BE2C (cell line): ENCODE results near the gene DOCK9.

Experiments
- DNase-seq: peaks from one replicate; pipeline ENCODE4 v3.0.0-alpha.2; 2020
- H3K27me3 ChIP-seq: fragments of 250-450 bp; sonication (Bioruptor Pico); 2 replicates; pipeline ENCODE4 v1.5.1; 2020; ENCODE audit warnings: mild to moderate bottlenecking
- H3K36me3 ChIP-seq: fragments of 250-450 bp; sonication (Bioruptor Pico); 2 replicates; pipeline ENCODE4 v1.5.1; 2020; ENCODE audit warnings: mild to moderate bottlenecking
- H3K4me1 ChIP-seq: fragments of 250-450 bp; sonication (Bioruptor Pico); 2 replicates; pipeline ENCODE4 v1.5.1; 2020
- H3K4me3 ChIP-seq: 2 replicates; pipeline ENCODE4 v1.5.1; 2011; ENCODE audit warnings: low read depth, low read length
- H3K9me3 ChIP-seq: fragments of 250-450 bp; sonication (Bioruptor Pico); 2 replicates; pipeline ENCODE4 v1.5.1; 2020
- TF ChIP-seq, protein P1 (sequence below): IDR thresholded peaks from 2 replicates; pipeline ENCODE4 v1.5.1; 2012; ENCODE audit warnings: mild to moderate bottlenecking, low read depth, low read length

Gene DOCK9

DNA sequence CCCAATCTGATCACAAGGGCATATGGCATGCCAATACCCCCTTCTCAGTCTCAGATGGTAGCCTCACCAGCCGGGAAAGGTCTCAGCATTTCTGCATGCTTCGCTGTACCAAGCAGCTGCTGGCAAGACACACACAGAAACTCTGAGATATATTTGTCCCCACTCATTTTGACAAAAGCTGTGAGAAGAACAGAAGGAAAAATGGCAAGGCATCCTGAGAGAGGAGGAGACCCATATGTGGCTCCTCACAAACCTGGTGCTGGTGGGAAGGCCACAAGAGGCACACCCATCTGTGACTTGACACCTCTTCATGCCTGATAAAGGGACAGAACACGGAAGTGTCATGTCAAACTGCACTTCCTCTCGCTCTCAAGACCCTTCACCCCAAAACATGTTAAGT, 36.7 kb upstream of the DOCK9 start:
- peaks cover 16% of the 10 kb centered on the region for H3K27me3 ChIP-seq
- TF ChIP-seq, protein P1, sequence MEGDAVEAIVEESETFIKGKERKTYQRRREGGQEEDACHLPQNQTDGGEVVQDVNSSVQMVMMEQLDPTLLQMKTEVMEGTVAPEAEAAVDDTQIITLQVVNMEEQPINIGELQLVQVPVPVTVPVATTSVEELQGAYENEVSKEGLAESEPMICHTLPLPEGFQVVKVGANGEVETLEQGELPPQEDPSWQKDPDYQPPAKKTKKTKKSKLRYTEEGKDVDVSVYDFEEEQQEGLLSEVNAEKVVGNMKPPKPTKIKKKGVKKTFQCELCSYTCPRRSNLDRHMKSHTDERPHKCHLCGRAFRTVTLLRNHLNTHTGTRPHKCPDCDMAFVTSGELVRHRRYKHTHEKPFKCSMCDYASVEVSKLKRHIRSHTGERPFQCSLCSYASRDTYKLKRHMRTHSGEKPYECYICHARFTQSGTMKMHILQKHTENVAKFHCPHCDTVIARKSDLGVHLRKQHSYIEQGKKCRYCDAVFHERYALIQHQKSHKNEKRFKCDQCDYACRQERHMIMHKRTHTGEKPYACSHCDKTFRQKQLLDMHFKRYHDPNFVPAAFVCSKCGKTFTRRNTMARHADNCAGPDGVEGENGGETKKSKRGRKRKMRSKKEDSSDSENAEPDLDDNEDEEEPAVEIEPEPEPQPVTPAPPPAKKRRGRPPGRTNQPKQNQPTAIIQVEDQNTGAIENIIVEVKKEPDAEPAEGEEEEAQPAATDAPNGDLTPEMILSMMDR: no peak
- H3K4me1 ChIP-seq: no peaks in the 10 kb centered on the region
- H3K36me3 ChIP-seq: no peaks in the 10 kb centered on the region
- H3K4me3 ChIP-seq: no peak overlapping the region
- no peaks in the 10 kb centered on the region for H3K9me3 ChIP-seq
- DNase-seq: no peak

DNA sequence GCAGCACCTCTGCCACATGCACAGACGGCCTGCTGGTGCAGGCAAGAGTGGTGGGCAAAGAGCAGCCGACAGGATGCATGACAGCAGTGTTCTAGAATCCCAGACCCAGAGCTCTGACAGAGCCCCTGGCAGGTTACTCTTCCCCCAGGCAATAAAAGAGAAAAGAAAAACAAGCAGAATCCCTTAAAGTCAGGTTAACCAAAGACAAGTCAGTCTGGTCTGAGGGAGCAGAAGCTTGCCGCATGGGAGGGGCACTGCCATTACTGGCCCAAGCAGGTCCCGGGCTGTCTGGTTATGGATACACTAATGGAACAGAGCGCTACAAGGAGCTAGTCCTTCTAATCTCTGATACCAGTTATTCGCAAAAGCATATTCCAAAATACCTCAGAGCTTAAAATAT, 36.1 kb upstream of the DOCK9 start:
- TF ChIP-seq, protein P1: no peak
- Histone ChIP-seq H3K36me3 (no peaks in the 10 kb centered on the region), H3K27me3 (peaks cover 16% of the 10 kb centered on the region), H3K4me1 (no peaks in the 10 kb centered on the region), H3K4me3 (no peak overlapping the region), H3K9me3 (no peaks in the 10 kb centered on the region)
- DNase-seq: no peak

DNA sequence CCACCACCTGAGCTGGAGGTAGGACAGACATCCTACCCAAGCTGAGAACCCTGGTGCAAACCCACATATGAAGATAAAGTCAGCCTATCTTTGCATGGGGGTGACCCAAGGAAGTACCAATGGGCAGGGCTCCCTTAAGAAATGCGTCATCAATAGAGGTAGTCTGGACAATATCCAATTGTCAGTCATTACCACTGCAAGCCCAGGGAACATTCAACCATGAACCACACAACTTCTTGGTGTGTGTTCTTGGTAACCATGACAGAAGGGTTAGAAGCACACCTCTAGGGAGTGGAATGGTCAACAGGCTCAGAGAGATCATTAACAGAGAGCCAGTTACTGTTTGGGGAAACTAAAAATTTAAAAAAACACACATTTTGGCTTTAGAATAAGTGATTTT, 34.7 kb upstream of the DOCK9 start:
- H3K36me3 ChIP-seq: no peaks in the 10 kb centered on the region
- H3K4me1 ChIP-seq: no peaks in the 10 kb centered on the region
- no peak overlapping the region for H3K4me3 ChIP-seq
- H3K27me3 ChIP-seq: peaks cover 13% of the 10 kb centered on the region
- DNase-seq: no peak
- no peaks in the 10 kb centered on the region for H3K9me3 ChIP-seq
- TF ChIP-seq, protein P1: no peak

DNA sequence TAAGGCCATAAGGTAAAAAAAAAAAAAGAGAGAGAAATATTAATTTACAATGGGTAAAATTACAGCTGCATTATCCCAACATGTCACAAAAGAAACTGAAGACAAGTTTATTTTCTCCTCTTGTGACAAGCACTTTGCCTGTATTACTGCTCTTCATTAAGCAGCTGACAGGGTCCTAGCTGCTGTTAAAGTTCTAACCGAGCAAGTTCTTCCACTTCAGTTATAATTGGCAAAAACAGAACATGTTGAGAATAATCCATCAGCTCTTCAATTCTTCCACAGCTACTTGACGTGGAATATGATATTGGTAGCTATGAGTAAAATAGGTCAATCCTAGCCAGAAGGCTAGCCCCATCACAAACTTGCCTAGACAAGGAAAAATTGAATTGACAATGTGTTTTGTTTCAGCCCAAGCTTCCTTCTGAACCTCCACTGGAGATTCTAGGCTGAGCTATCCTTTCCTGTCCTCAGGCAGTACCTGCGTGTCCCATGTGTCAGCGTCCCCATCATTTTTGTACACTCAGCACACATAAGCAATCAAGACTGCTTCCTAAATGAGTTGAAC, 32.2 kb upstream of the DOCK9 start:
- no peaks in the 10 kb centered on the region for H3K9me3 ChIP-seq
- H3K4me1 ChIP-seq: no peaks in the 10 kb centered on the region
- H3K4me3 ChIP-seq: no peak overlapping the region
- TF ChIP-seq, protein P1: no peak
- peaks cover 6% of the 10 kb centered on the region; the same call in 1 of the 2 replicates for H3K27me3 ChIP-seq
- no peak for DNase-seq
- H3K36me3 ChIP-seq: no peaks in the 10 kb centered on the region

DNA sequence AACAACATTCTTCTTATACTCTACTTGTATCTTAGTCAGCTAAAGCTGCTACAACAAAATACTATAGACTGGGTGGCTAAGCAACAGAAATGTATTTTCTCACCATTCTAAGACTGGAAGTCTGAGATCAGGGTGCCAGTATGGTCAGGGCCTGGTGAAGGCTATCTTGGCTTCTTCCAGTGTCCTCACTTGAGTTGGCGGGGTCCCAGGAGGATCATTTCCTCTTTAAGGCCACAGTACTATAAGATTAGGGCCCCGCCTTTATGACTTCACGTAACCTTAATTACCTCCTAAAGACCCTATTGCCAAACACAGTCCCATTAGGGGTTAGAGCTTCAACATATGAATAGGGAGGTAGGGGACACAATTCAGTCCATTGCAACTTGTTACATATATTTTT, 30.7 kb upstream of the DOCK9 start:
- H3K36me3 ChIP-seq: no peaks in the 10 kb centered on the region
- no peaks in the 10 kb centered on the region for H3K9me3 ChIP-seq
- TF ChIP-seq, protein P1: no peak
- H3K4me3 ChIP-seq: no peak overlapping the region
- H3K4me1 ChIP-seq: no peaks in the 10 kb centered on the region
- peaks cover 6% of the 10 kb centered on the region for H3K27me3 ChIP-seq
- no peak for DNase-seq

DNA sequence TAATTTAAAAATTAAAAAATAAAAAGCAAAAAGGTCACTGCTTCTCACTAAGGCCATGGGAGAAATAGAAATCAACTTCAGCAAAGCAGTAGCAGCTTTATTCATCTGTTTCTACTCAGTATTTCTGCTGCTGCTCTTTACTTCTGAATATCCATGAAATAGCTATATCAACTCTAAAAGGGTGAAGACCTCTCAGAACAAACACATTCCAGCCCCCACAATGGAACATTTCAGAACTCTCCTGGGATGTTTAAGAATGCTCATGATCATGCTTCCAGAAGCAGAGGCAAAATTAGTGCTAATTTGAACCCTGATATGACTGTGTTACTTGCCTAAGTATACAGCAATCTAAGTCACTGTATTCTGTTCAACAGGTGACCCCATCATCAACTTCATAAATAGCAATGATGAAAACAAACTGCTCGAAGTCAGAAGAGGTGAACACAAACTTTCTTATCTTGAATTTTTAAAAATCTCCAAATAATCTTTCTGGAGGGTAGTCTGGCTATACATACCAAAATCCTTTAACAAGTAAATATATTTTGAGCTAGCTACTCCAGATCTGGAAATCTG, 29.6 kb upstream of the DOCK9 start:
- no peaks in the 10 kb centered on the region for H3K9me3 ChIP-seq
- DNase-seq: no peak
- no peaks in the 10 kb centered on the region for H3K36me3 ChIP-seq
- TF ChIP-seq, protein P1: no peak
- H3K27me3 ChIP-seq: peaks cover 6% of the 10 kb centered on the region; the same call in 1 of the 2 replicates
- H3K4me1 ChIP-seq: no peaks in the 10 kb centered on the region
- no peak overlapping the region for H3K4me3 ChIP-seq
